RWPE1 (cell line): ENCODE measurements around the gene UBALD2.
"Not testable (repeated sequence)": the region's sequence is repeated elsewhere in the genome, so short reads cannot be mapped to it uniquely, and the experiment has no call there.

Experiments used
- CTCF ChIA-PET: fragments of 350-600 bp; sonication (Branson Sonifier 250); formaldehyde crosslinking; extraction: SDS; loops from one replicate; lab custom pipeline; 2021; lab: Yijun Ruan, JAX
- POLR2A ChIA-PET: fragments of 400-600 bp; formaldehyde crosslinking; extraction: SDS; loops from one replicate; lab custom pipeline; 2020; ENCODE audit warnings: antibody characterized with exemption; ENCODE audit not compliant: low non-redundant PET; lab: Yijun Ruan, JAX
- DNase-seq: peaks from one replicate; pipeline ENCODE4 v3.0.0; 2012; ENCODE audit warnings: low spot score
- H3K27ac ChIP-seq: fragments of 450-650 bp; 2 replicates; pipeline ENCODE4 v1.5.1; 2017
- CTCF ChIP-seq: fragments of 450-650 bp; conservative IDR thresholded peaks from 2 replicates; pipeline ENCODE4 v1.5.1; 2017; ENCODE audit warnings: low read depth, mild to moderate bottlenecking

The UBALD2 gene

GRCh38 chr17:76265624-76266243 lies 586 bp downstream of the UBALD2 start:
- CTCF ChIA-PET, result interaction anchor here (1.0 to 1.2 kb wide), 3 partner anchors 24 to 144 kb away, joined by 4 read pairs; no protein-coding TSS in a partner anchor
- POLR2A ChIA-PET, result no interaction called here
- DNase-seq, result no peak
- no peak for TF ChIP-seq CTCF
- H3K27ac ChIP-seq, result peak overlapping the region; percentile 93

- CTCF ChIA-PET, result interaction anchor here (1.1 to 1.2 kb wide), 3 partner anchors 13 to 144 kb away, joined by 4 to 8 read pairs (median 4); no protein-coding TSS in a partner anchor
- POLR2A ChIA-PET, result interaction anchor here (0.7 kb wide), 1 partner anchor 13 kb away, joined by 3 read pairs; no protein-coding TSS in a partner anchor
- peak overlapping the region; percentile 93 for H3K27ac ChIP-seq
- TF ChIP-seq CTCF, result no peak
- peak; percentile 41 for DNase-seq
Observed at GRCh38 chr17:76266244-76266938, 1.2 kb downstream of the UBALD2 start.

- TF ChIP-seq CTCF, result no peak
- H3K27ac ChIP-seq, result peak overlapping the region; percentile 93
- no peak for DNase-seq
- CTCF ChIA-PET, result interaction anchor here (0.6 to 1.2 kb wide), 7 partner anchors 11 to 406 kb away, joined by 3 to 8 read pairs (median 4); no protein-coding TSS in a partner anchor
- POLR2A ChIA-PET, result interaction anchor here (0.7 kb wide), 2 partner anchors 12 to 189 kb away, joined by 3 to 5 read pairs; no protein-coding TSS in a partner anchor
Observed at GRCh38 chr17:76267051-76267576, 2.0 kb downstream of the UBALD2 start.

- CTCF ChIA-PET, result interaction anchor here (0.6 to 1.2 kb wide), 5 partner anchors 11 to 148 kb away, joined by 3 to 8 read pairs (median 3); no protein-coding TSS in a partner anchor
- H3K27ac ChIP-seq, result peak overlapping the region; percentile 93
Observed at GRCh38 chr17:76267581-76268001, 2.4 kb downstream of the UBALD2 start.

GRCh38 chr17:76268015-76268749 lies 3.0 kb downstream of the UBALD2 start:
- DNase-seq, result peak; percentile 84
- peak overlapping the region; percentile 93 for H3K27ac ChIP-seq
- TF ChIP-seq CTCF, result no peak
- POLR2A ChIA-PET, result interaction anchor here (0.7 kb wide), 1 partner anchor 190 kb away, joined by 5 read pairs; no protein-coding TSS in a partner anchor
- CTCF ChIA-PET, result interaction anchor here (0.6 to 1.3 kb wide), 3 partner anchors 10 to 20 kb away, joined by 3 to 12 read pairs (median 6); no protein-coding TSS in a partner anchor

More at GRCh38 chr17:76267581-76268001, 2.4 kb downstream of the UBALD2 start:
- POLR2A ChIA-PET, result interaction anchor here (0.7 kb wide), 2 partner anchors 12 to 189 kb away, joined by 3 to 5 read pairs; no protein-coding TSS in a partner anchor
- not testable (repeated sequence) for DNase-seq
